Esophagus squamous epithelium (tissue), 5 donors: ENCODE measurements around the gene FILIP1L. TPM values are rescaled to one million over a fixed set of nuclear protein-coding genes. Genes with fewer than 3 reads are reported as not detected.

Experiments
- DNase-seq: peaks from one replicate; lab custom pipeline; 2025; lab: John Stamatoyannopoulos, UW
- H3K27ac ChIP-seq, 4 donors: fragments of 200-600 bp; sonication (generic); one replicate each; pipeline ENCODE4 v1.5.1; 2016 to 2019; ENCODE audit warnings: mild to moderate bottlenecking in 1 of 4
- H3K27me3 ChIP-seq, 4 donors: fragments of 200-600 bp; sonication (generic); 1 replicate in 3 of 4; 2 replicates in 1 of 4; pipeline versions ENCODE4 v1.5.1 to v1.6.0; 2017 to 2021; ENCODE audit warnings: antibody characterized with exemption in 1 of 4
- H3K36me3 ChIP-seq, 3 donors: fragments of 200-600 bp; sonication (generic); one replicate each; pipeline ENCODE4 v1.5.1; 2016 to 2019
- H3K4me1 ChIP-seq, 3 donors: fragments of 200-600 bp; sonication (generic); one replicate each; pipeline ENCODE4 v1.5.1; 2017 to 2019
- H3K4me3 ChIP-seq, 4 donors: fragments of 200-600 bp; sonication (generic); 1 replicate in 3 of 4; 2 replicates in 1 of 4; pipeline ENCODE4 v1.5.1; 2016 to 2019; ENCODE audit warnings: mild to moderate bottlenecking in 2 of 4, moderate library complexity in 1 of 4
- H3K9me3 ChIP-seq, 3 donors: fragments of 200-600 bp; sonication (generic); one replicate each; pipeline ENCODE4 v1.5.1; 2016 to 2019
- POLR2A ChIP-seq, 4 donors: fragments of 450-650 bp; IDR thresholded peaks; one replicate each; pipeline ENCODE4 v1.6.1; 2017; ENCODE audit warnings: antibody characterized with exemption in 4 of 4, mild to moderate bottlenecking in 4 of 4, moderate library complexity in 3 of 4
- WGBS, 2 donors: methylation state at CpG; one replicate each; pipeline ENCODE4 v1.1.5; 2018; 5-methylcytosine and 5-hydroxymethylcytosine counted together
- intact Hi-C: fragments of 100-400 bp; cut with DNase I; formaldehyde crosslinking; loops from one replicate; pipeline ENCODE4 v1.15.0; 2022
- total RNA-seq, 4 donors: library from RNA; depleted of rRNA; stranded (reverse); fragments of >200 nt; gene quantifications; one replicate each; pipeline ENCODE4 v1.1.0, GENCODE V29; 2016
- TF ChIP-seq, protein P1 (sequence below), 6 experiments: fragments of 450-650 bp in 4 of 6; fragments of 200-600 bp in 2 of 6; sonication (generic) in 2 of 6; IDR thresholded peaks; one replicate each; pipeline ENCODE4 v1.5.1; 2016 to 2019; ENCODE audit warnings: antibody characterized with exemption in 6 of 6, mild to moderate bottlenecking in 4 of 6, moderate library complexity in 4 of 6
- donor health status: DM: yes; HTN: yes; CAD: no.

The FILIP1L gene
- total RNA-seq, 4 donors from 2014 or later, result 2.5 to 23.5 (median 10.7) TPM

DNA sequence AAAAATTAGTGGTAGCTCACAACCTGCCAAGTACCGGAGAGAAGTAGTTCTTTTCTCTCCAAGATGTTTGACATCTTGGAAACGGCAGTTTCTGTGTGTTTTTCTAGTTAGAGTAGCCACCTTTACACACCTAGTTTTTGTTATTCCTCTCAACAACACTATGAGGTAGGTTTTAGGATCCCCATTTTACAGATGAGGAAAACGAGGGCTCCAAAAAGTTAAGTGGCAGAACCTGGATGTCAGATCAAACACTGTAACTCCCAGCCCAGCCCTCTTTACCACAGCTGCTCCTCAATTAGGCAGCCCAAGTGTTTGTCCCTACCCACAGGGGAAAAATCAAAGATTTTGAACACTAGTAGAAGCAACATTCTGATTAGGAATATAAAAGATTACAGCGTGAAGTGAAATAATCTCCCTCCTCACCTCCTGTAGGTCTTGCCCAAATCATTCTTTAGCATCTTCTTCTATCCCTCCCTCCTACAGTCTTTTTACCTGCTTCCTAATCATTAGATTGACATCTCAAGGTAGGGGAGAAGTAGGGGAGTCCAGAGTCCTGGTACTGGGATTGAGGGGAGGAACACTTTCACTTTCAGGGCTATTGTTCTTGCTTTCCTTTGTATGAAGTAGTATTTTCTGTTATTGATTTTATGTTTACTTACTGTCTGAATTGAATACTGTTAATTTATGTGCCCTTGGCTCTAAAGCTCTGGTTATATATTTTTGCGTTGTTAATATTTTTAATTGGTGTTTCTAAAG, 154.0 kb downstream of the FILIP1L start:
- H3K4me1 ChIP-seq, result peaks cover 0 to 8% (median 0%) of the 10 kb centered on the region in 3 donors
- no peaks in the 10 kb centered on the region for H3K9me3 ChIP-seq
- H3K27me3 ChIP-seq, result no peaks in the 10 kb centered on the region
- TF ChIP-seq POLR2A (IDR thresholded peaks at IDR 0.05), result no peak
- TF ChIP-seq, protein P1, sequence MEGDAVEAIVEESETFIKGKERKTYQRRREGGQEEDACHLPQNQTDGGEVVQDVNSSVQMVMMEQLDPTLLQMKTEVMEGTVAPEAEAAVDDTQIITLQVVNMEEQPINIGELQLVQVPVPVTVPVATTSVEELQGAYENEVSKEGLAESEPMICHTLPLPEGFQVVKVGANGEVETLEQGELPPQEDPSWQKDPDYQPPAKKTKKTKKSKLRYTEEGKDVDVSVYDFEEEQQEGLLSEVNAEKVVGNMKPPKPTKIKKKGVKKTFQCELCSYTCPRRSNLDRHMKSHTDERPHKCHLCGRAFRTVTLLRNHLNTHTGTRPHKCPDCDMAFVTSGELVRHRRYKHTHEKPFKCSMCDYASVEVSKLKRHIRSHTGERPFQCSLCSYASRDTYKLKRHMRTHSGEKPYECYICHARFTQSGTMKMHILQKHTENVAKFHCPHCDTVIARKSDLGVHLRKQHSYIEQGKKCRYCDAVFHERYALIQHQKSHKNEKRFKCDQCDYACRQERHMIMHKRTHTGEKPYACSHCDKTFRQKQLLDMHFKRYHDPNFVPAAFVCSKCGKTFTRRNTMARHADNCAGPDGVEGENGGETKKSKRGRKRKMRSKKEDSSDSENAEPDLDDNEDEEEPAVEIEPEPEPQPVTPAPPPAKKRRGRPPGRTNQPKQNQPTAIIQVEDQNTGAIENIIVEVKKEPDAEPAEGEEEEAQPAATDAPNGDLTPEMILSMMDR (IDR thresholded peaks at IDR 0.05), result no peak
- 70 to 76% methylated on average over 5 of the region's 5 CpGs for WGBS, 2 donors
- H3K4me3 ChIP-seq, result no peak overlapping the region
- no peaks in the 10 kb centered on the region for H3K36me3 ChIP-seq
- peak overlapping the region in 1 of 4 donors; percentile 30 for H3K27ac ChIP-seq
- DNase-seq, result no peak
- intact Hi-C loops, result no loop called here

DNA sequence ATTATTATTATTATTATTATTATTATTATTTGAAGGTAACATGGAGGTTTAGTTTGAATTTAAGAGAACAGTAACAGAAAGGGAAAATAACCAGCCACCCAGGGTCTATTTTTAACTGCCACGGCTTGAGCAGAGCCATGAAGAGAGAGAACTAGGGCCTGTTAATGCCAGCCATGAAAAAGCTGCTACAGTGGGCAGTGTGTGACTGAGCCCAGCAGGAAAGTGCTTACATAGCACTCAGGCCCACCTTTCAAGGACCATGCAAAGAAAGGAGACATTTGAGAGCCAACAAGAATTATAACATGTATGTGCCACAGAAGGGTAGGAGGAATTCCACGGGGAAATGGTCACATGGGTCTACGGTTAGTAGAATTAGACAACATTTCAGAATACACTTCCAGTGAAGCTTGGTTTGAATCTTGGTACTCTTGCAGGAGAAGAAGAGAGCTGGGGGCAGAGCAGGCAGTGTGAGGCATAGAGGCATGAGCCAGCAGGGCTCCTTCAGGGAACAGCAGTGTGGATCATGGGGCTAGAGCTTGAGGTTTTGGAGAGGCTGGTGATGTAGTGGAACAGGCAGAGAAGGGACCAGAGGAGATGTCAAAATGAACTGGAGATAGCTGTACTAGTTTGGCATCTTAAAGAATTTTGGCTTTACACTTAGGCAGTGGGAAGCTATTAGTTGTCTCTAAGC, 155.9 kb downstream of the FILIP1L start:
- H3K27me3 ChIP-seq, result no peaks in the 10 kb centered on the region
- no peaks in the 10 kb centered on the region for H3K36me3 ChIP-seq
- no peaks in the 10 kb centered on the region for H3K4me1 ChIP-seq
- H3K9me3 ChIP-seq, result no peaks in the 10 kb centered on the region
- WGBS, 2 donors, result 85 to 86% methylated on average over 3 of the region's 3 CpGs
- H3K4me3 ChIP-seq, result no peak overlapping the region
- H3K27ac ChIP-seq, result peak overlapping the region in 1 of 4 donors; percentile 30
- intact Hi-C loops, result no loop called here
- no peak for DNase-seq
- no peak for TF ChIP-seq POLR2A (IDR thresholded peaks at IDR 0.05)
- TF ChIP-seq, protein P1 (IDR thresholded peaks at IDR 0.05), result no peak

DNA sequence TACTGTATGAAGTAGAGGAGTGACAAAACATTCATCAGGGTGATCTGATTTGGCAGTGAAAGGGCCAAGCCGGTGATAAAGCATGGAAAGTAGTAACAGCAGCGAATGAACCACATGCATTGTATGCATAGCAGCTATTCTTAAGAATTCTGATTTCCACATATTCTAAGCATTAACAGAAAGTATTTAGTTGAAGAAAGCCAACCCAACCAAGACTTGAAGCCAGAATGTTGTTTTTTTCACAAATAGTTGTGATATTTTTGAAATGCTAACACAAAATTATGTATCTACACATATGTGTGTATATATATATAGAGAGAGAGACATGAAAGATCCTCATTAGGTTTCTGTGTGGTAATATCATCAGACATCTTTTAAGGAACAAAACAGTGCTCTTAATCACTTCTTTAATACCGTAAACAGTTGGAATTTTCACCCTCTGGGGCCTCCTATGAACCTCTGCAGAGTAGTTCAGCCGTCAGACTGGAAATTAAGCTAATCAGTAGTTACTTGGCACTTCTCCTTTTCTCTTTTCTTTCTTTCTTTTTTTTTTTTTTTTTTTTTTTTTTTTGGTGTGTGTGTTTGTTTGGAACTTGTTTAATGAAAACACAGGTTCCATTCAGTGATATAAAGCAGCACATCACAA, 157.0 kb downstream of the FILIP1L start:
- Histone ChIP-seq H3K27ac (no peak overlapping the region), H3K4me3 (no peak overlapping the region), H3K4me1 (no peaks in the 10 kb centered on the region), H3K27me3 (no peaks in the 10 kb centered on the region), H3K36me3 (no peaks in the 10 kb centered on the region), H3K9me3 (no peaks in the 10 kb centered on the region)
- no peak for DNase-seq
- intact Hi-C loops, result no loop called here
- 72 to 75% methylated on average over 4 of the region's 4 CpGs for WGBS, 2 donors
- TF ChIP-seq, protein P1 (IDR thresholded peaks at IDR 0.05), result no peak
- no peak for TF ChIP-seq POLR2A (IDR thresholded peaks at IDR 0.05)

DNA sequence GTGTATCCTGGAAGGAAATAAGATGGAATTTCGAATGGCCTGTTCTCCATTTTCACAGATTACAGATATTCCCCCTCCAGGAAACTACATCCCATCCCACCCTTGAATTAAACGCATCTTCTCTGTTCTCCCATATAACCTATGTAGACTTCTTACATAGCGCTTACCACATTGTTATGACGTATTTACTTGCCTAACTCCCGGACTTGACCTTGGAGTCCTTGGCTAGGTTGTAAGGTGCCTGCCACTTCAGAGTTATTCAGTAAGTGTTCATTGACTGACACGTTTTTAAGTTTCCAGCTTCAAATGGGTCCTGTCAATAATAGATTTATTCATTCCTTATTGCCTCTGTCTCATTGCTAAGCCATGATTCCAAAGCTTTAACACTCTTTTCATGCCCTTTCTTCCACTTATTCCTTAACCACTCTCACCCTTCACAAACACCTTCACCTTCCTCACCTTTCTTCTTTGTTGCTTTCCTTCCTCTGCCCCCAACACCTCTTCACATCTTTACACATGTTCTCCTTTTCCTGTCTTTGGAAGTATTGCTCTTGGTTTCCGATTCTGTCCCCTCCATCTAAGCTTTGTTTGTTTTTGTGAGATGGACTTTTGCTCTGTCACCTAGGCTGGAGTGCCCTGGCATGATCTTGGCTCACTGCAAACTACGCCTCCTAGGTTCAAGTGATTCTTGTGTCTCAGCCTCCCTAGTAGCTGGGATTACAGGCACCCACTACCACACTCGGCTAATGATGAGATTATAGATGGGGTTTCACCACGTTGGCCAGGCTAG, 158.3 kb downstream of the FILIP1L start:
- Histone ChIP-seq H3K4me3 (no peak overlapping the region), H3K9me3 (no peaks in the 10 kb centered on the region), H3K27me3 (no peaks in the 10 kb centered on the region), H3K4me1 (no peaks in the 10 kb centered on the region), H3K27ac (no peak overlapping the region), H3K36me3 (no peaks in the 10 kb centered on the region)
- no peak for DNase-seq
- TF ChIP-seq POLR2A (IDR thresholded peaks at IDR 0.05), result no peak
- TF ChIP-seq, protein P1 (IDR thresholded peaks at IDR 0.05), result no peak
- WGBS, 2 donors, result 91 to 93% methylated on average over 10 of the region's 10 CpGs
- intact Hi-C loops, result no loop called here
